BE2C (cell line): ENCODE data around the gene ELOVL2. TPM values are rescaled to one million over a fixed set of nuclear protein-coding genes. Genes with fewer than 3 reads are reported as not detected.
"Not testable (repeated sequence)": the region's sequence is repeated elsewhere in the genome, so short reads cannot be mapped to it uniquely, and the experiment has no call there.

ENCODE experiments used
- DNase-seq: peaks from one replicate; pipeline ENCODE4 v3.0.0-alpha.2; 2020
- H3K27me3 ChIP-seq: fragments of 250-450 bp; sonication (Bioruptor Pico); 2 replicates; pipeline ENCODE4 v1.5.1; 2020; ENCODE audit warnings: mild to moderate bottlenecking
- H3K36me3 ChIP-seq: fragments of 250-450 bp; sonication (Bioruptor Pico); 2 replicates; pipeline ENCODE4 v1.5.1; 2020; ENCODE audit warnings: mild to moderate bottlenecking
- H3K4me1 ChIP-seq: fragments of 250-450 bp; sonication (Bioruptor Pico); 2 replicates; pipeline ENCODE4 v1.5.1; 2020
- H3K4me3 ChIP-seq: 2 replicates; pipeline ENCODE4 v1.5.1; 2011; ENCODE audit warnings: low read depth, low read length
- H3K9me3 ChIP-seq: fragments of 250-450 bp; sonication (Bioruptor Pico); 2 replicates; pipeline ENCODE4 v1.5.1; 2020
- polyA plus RNA-seq: library from polyadenylated mRNA; unstranded; fragments of >200 nt; gene quantifications from one replicate; pipeline ENCODE4 v1.2.1, GENCODE V29; 2012; ENCODE audit warnings: low read depth, missing spikeins; ENCODE audit not compliant: insufficient read length, insufficient read depth
- TF ChIP-seq, protein P1 (sequence below): IDR thresholded peaks from 2 replicates; pipeline ENCODE4 v1.5.1; 2012; ENCODE audit warnings: mild to moderate bottlenecking, low read depth, low read length

ELOVL2 gene, protein sequence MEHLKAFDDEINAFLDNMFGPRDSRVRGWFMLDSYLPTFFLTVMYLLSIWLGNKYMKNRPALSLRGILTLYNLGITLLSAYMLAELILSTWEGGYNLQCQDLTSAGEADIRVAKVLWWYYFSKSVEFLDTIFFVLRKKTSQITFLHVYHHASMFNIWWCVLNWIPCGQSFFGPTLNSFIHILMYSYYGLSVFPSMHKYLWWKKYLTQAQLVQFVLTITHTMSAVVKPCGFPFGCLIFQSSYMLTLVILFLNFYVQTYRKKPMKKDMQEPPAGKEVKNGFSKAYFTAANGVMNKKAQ
- polyA plus RNA-seq = 0.11 TPM

DNA sequence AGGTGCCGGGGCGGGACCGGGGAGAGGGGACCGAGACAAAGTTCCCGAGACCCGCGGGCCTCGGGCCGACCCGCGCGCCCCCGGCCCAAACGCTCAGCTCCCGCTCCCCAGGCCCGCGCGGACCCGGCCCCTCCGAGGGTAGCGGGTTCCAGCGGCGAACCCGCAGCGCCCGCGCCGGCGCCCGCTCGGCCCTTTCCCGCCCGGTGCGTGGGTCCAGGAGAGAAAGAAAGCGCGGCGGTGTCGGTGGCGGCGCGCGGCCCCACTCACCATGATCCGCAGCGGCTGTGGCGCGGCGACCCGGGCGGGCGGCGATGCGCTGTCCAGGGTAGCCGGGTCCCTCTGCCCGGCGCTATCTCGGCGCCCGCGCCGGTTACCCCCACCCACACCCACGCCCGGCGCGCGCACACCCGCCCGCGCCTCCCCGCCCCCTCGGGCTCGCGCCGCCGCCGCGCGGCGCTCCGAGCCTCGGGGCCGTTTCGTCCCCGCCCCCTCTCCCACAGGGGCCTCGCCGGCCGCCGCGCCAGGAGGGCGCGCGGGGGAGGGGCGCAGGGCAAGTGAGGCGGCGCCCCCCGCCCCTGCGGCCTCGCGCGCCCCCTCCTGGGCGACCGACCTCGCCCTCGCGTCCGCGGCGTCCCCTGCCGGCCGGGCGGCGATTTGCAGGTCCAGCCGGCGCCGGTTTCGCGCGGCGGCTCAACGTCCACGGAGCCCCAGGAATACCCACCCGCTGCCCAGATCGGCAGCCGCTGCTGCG lies at the start of gene ELOVL2:
TSS of gene ELOVL2 (minus strand) at position 345 of the 751 bp plus-strand sequence. CDS start at position 270, 75 bp downstream.
- peaks cover 62% of the 10 kb centered on the region for H3K27me3 ChIP-seq
- H3K4me3 ChIP-seq = no peak within 1 kb of the TSS
- TF ChIP-seq, protein P1, sequence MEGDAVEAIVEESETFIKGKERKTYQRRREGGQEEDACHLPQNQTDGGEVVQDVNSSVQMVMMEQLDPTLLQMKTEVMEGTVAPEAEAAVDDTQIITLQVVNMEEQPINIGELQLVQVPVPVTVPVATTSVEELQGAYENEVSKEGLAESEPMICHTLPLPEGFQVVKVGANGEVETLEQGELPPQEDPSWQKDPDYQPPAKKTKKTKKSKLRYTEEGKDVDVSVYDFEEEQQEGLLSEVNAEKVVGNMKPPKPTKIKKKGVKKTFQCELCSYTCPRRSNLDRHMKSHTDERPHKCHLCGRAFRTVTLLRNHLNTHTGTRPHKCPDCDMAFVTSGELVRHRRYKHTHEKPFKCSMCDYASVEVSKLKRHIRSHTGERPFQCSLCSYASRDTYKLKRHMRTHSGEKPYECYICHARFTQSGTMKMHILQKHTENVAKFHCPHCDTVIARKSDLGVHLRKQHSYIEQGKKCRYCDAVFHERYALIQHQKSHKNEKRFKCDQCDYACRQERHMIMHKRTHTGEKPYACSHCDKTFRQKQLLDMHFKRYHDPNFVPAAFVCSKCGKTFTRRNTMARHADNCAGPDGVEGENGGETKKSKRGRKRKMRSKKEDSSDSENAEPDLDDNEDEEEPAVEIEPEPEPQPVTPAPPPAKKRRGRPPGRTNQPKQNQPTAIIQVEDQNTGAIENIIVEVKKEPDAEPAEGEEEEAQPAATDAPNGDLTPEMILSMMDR = no peak; the same call in 1 of the 2 replicates
- peak; percentile 22 for DNase-seq
- no peaks in the 10 kb centered on the region for H3K4me1 ChIP-seq
- H3K9me3 ChIP-seq = no peaks in the 10 kb centered on the region
- no peaks in the 10 kb centered on the region for H3K36me3 ChIP-seq

DNA sequence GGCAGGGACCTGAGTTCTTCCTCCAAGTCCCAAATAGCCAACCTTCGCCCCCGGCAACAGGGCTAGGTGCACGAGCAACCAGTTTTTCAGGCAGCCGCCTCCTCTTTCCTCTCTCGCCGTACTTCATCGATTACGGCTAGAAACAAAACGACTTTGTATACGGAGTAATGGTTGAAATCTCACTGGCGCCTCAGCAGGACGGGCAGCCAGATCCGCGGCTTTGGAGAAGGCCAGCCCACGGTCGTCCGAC lies 49.2 kb upstream of the ELOVL2 start:
- Histone ChIP-seq H3K4me3 (peak overlapping the region; percentile 92), H3K9me3 (no peaks in the 10 kb centered on the region), H3K4me1 (peaks cover 5% of the 10 kb centered on the region; the same call in 1 of the 2 replicates), H3K36me3 (0 out of 2 replicates have a peak, but pooled peaks cover 3% of the 10 kb centered on the region), H3K27me3 (no peaks in the 10 kb centered on the region)
- TF ChIP-seq, protein P1 = no peak
- DNase-seq = no peak

DNA sequence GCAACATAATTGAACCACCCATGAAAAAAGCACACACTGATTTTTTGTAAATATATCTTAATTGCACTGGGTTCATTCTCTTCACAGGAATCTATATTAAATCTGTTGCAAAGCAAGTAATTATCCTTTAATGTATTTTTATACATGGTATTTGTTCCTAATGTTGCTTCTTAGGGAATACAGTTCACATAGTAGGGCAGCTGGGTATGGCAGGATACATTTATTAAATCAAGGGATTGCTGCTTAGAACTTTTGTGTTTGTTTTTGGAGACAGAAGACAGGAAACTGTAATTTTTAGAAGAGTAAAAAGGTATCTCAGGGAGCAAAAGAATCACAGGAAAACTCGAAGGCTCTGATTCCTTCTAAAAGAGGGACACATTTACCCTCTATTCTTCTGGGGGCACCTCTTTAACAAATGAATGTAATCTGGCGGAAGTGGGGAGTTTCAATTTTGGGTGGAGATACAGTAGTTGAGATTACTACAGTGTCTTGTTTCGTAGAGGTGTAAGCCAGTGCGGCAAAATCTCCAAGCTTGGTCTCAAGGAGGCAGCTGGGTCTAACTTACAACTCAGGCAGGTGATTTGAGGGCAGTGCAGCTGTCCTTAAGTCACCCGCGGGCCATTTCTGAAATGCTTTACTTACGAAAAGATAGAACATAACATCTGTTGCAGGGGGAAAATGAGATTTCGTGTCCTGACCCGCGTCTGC lies 48.7 kb upstream of the ELOVL2 start:
- Histone ChIP-seq H3K4me3 (peak overlapping the region; percentile 92), H3K36me3 (0 out of 2 replicates have a peak, but pooled peaks cover 3% of the 10 kb centered on the region), H3K27me3 (no peaks in the 10 kb centered on the region), H3K4me1 (peaks cover 5% of the 10 kb centered on the region; the same call in 1 of the 2 replicates), H3K9me3 (no peaks in the 10 kb centered on the region)
- TF ChIP-seq, protein P1 = no peak
- DNase-seq = no peak

DNA sequence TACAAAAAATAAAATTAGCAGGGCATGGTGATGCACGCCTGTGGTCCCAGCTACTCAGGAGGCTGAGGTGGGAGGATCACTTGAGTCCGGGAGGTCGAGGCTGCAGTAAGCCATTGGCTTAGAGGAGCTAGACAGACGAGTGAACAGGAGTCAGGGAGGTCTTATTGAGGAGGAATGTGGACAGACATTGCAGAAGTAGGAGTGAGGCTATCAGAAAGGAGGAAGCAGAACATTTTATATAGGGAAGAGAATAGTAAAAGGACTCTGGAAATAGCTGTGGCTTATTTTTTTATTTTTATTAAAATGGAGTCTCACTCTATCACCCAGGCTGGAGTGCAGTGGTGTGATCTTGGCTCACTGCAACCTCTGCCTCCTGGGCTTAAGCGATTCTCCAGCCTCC lies 47.0 kb upstream of the ELOVL2 start:
- H3K9me3 ChIP-seq, H3K4me1 ChIP-seq, DNase-seq, H3K4me3 ChIP-seq, H3K36me3 ChIP-seq, H3K27me3 ChIP-seq: not testable (repeated sequence)

DNA sequence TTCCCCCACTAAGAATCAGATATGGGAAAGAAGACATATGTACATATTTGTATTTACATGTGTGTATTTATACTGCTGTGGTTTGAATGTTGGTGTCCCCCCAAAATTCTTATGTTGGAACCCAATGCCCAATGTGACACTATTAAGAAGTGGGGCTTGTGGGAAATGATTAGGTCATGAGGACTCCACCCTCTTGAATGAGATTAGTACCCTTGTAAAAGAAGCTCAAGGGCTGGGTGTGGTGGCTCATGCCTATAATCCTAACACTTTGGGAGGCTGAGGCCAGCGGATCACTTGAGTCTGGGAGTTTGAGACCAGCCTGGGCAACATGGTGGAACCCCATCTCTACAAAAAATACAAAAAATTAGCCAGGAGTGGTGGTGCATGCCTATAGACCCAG lies 45.6 kb upstream of the ELOVL2 start:
- no peaks in the 10 kb centered on the region for H3K9me3 ChIP-seq
- TF ChIP-seq, protein P1 = no peak
- DNase-seq = no peak
- no peaks in the 10 kb centered on the region for H3K27me3 ChIP-seq
- no peak overlapping the region for H3K4me3 ChIP-seq
- no peaks in the 10 kb centered on the region for H3K4me1 ChIP-seq
- 0 out of 2 replicates have a peak, but pooled peaks cover 3% of the 10 kb centered on the region for H3K36me3 ChIP-seq

DNA sequence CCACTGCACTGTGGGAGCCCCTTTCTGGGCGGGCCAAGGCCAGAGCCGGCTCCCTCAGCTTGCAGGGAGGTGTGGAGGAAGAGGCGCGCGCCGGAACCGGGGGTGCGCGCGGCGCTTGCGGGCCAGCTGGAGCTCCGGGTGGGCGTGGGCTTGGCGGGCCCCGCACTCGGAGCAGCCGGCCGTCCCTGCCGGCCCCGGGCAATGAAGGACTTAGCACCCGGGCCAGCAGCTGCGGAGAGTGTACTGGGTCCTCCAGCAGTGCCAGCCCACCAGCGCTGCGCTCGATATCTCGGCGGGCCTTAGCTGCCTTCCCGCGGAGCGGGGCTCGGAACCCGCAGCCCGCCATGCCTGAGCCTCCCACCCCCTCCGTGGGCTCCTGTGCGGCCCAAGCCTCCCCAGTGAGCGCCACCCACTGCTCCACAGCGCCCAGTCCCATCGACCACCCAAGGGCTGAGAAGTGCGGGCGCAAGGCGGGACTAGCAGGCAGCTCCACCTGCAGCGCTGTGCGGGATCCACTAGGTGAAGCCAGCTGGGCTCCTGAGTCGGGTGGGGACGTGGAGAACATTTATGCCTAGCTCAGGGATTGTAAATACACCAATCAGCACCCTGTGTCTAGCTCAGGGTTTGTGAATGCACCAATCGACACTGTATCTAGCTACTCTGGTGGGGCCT lies 43.2 kb upstream of the ELOVL2 start:
- H3K9me3 ChIP-seq, H3K4me1 ChIP-seq, H3K36me3 ChIP-seq, H3K4me3 ChIP-seq, DNase-seq, H3K27me3 ChIP-seq: not testable (repeated sequence)
